ENCODE measurements around the gene CD300A.
"Not testable (repeated sequence)": the region's sequence is repeated elsewhere in the genome, so short reads cannot be mapped to it uniquely, and the experiment has no call there.

The CD300A gene

DNA sequence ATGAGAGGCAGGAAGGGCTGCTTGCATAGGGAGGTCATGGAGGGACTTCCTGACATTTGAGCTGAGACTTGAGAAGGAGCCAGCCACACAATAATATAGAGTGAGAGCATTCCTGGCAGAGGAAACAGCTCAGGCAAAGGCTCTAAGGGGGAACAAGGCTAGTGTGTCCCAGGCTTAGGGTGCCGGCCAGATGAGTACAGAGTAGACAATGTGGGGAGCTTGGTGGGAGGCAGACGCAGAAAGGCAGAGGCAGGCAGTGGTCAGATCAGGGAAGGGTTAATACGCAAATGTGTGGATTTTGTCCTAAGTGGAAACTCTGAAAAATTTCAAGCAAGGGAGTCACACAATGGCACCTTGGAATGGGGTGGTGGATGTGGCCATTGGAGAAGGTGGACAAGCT is 33.6 kb downstream of the CD300A start:
- H3K27ac ChIP-seq (ENCODE audit: low read depth, low read length), result no peak overlapping the region
- no peaks in the 10 kb centered on the region for H4K20me1 ChIP-seq (ENCODE audit: control insufficient read depth, insufficient read depth, low read depth, low read length)
- no peaks in the 10 kb centered on the region for H3K36me3 ChIP-seq (ENCODE audit: control insufficient read depth, low read length)
- no peaks in the 10 kb centered on the region for H3K9me3 ChIP-seq (ENCODE audit: control insufficient read depth, insufficient read depth, low read length)
- no peak overlapping the region for H3K4me2 ChIP-seq (ENCODE audit: low read length)
- H3K27me3 ChIP-seq (ENCODE audit: control insufficient read depth, low read length), result no peaks in the 10 kb centered on the region
- H3F3A ChIP-seq (ENCODE audit: control insufficient read depth, insufficient read depth), result no peaks in the 10 kb centered on the region
- H3K9me2 ChIP-seq (replicated peaks; ENCODE audit: control insufficient read depth, low read length), result no peaks in the 10 kb centered on the region
- TF ChIP-seq, protein P1, sequence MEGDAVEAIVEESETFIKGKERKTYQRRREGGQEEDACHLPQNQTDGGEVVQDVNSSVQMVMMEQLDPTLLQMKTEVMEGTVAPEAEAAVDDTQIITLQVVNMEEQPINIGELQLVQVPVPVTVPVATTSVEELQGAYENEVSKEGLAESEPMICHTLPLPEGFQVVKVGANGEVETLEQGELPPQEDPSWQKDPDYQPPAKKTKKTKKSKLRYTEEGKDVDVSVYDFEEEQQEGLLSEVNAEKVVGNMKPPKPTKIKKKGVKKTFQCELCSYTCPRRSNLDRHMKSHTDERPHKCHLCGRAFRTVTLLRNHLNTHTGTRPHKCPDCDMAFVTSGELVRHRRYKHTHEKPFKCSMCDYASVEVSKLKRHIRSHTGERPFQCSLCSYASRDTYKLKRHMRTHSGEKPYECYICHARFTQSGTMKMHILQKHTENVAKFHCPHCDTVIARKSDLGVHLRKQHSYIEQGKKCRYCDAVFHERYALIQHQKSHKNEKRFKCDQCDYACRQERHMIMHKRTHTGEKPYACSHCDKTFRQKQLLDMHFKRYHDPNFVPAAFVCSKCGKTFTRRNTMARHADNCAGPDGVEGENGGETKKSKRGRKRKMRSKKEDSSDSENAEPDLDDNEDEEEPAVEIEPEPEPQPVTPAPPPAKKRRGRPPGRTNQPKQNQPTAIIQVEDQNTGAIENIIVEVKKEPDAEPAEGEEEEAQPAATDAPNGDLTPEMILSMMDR (IDR thresholded peaks at IDR 0.05; ENCODE audit: low read depth, low read length, poor library complexity, severe bottlenecking), result no peak
- no peak for TF ChIP-seq EZH2phosphoT487 (IDR thresholded peaks at IDR 0.05; ENCODE audit: borderline replicate concordance, low read length)
- H3K79me2 ChIP-seq (ENCODE audit: control insufficient read depth, low read length), result no peaks in the 10 kb centered on the region
- H3K4me3 ChIP-seq (ENCODE audit: low read length), result no peak overlapping the region
- H3K4me1 ChIP-seq (ENCODE audit: control insufficient read depth, low read length), result no peaks in the 10 kb centered on the region

GRCh38 chr17:74502861-74503260 is 36.4 kb downstream of the CD300A start:
- Histone ChIP-seq H3F3A (ENCODE audit: control insufficient read depth, insufficient read depth) (no peaks in the 10 kb centered on the region), H3K79me2 (ENCODE audit: control insufficient read depth, low read length) (no peaks in the 10 kb centered on the region), H3K9me3 (ENCODE audit: control insufficient read depth, insufficient read depth, low read length) (no peaks in the 10 kb centered on the region), H3K4me2 (ENCODE audit: low read length) (no peak overlapping the region), H3K36me3 (ENCODE audit: control insufficient read depth, low read length) (no peaks in the 10 kb centered on the region), H3K4me1 (ENCODE audit: control insufficient read depth, low read length) (no peaks in the 10 kb centered on the region), H3K9me2 (replicated peaks; ENCODE audit: control insufficient read depth, low read length) (no peaks in the 10 kb centered on the region), H3K4me3 (ENCODE audit: low read length) (no peak overlapping the region), H3K27me3 (ENCODE audit: control insufficient read depth, low read length) (0 out of 2 replicates have a peak, but pooled peaks cover 6% of the 10 kb centered on the region), H3K27ac (ENCODE audit: low read depth, low read length) (no peak overlapping the region), H4K20me1 (ENCODE audit: control insufficient read depth, insufficient read depth, low read depth, low read length) (no peaks in the 10 kb centered on the region)
- TF ChIP-seq, protein P1 (IDR thresholded peaks at IDR 0.05; ENCODE audit: low read depth, low read length, poor library complexity, severe bottlenecking), result no peak
- no peak for TF ChIP-seq EZH2phosphoT487 (IDR thresholded peaks at IDR 0.05; ENCODE audit: borderline replicate concordance, low read length)

GRCh38 chr17:74503949-74504348 is 37.5 kb downstream of the CD300A start:
- not testable (repeated sequence) for H3K79me2 ChIP-seq (ENCODE audit: control insufficient read depth, low read length); H3K27ac ChIP-seq (ENCODE audit: low read depth, low read length); H3K4me1 ChIP-seq (ENCODE audit: control insufficient read depth, low read length); H3K36me3 ChIP-seq (ENCODE audit: control insufficient read depth, low read length); H3F3A ChIP-seq (ENCODE audit: control insufficient read depth, insufficient read depth); H4K20me1 ChIP-seq (ENCODE audit: control insufficient read depth, insufficient read depth, low read depth, low read length); H3K4me3 ChIP-seq (ENCODE audit: low read length); H3K9me3 ChIP-seq (ENCODE audit: control insufficient read depth, insufficient read depth, low read length); H3K27me3 ChIP-seq (ENCODE audit: control insufficient read depth, low read length); H3K9me2 ChIP-seq (replicated peaks; ENCODE audit: control insufficient read depth, low read length); H3K4me2 ChIP-seq (ENCODE audit: low read length)

DNA sequence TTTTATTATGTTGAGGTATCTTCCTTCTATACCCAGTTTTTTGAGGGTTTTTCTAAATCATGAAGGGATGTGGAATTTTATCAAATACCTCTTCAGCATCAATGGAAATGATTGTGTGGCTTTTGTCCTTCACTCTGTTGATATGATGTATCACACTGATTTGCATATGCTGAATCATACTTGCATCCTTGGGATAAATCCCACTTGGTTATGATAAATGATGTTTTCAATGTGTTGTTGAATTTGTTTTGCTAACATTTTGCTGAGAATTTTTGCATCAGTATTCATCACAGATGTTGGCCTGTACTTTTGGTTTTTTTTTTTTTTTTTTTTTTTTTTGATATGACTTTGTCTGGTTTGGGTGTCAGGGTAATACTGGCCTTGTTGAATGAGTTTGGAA is 41.7 kb downstream of the CD300A start:
- Histone ChIP-seq H3K36me3 (ENCODE audit: control insufficient read depth, low read length) (no peaks in the 10 kb centered on the region), H3K4me3 (ENCODE audit: low read length) (no peak overlapping the region), H3K27ac (ENCODE audit: low read depth, low read length) (no peak overlapping the region), H3K4me2 (ENCODE audit: low read length) (no peak overlapping the region), H3K4me1 (ENCODE audit: control insufficient read depth, low read length) (no peaks in the 10 kb centered on the region), H3K27me3 (ENCODE audit: control insufficient read depth, low read length) (peaks cover 9% of the 10 kb centered on the region; the same call in 1 of the 2 replicates), H3F3A (ENCODE audit: control insufficient read depth, insufficient read depth) (no peaks in the 10 kb centered on the region), H3K9me2 (replicated peaks; ENCODE audit: control insufficient read depth, low read length) (no peaks in the 10 kb centered on the region), H3K9me3 (ENCODE audit: control insufficient read depth, insufficient read depth, low read length) (no peaks in the 10 kb centered on the region), H4K20me1 (ENCODE audit: control insufficient read depth, insufficient read depth, low read depth, low read length) (no peaks in the 10 kb centered on the region), H3K79me2 (ENCODE audit: control insufficient read depth, low read length) (no peaks in the 10 kb centered on the region)
- TF ChIP-seq EZH2phosphoT487 (IDR thresholded peaks at IDR 0.05; ENCODE audit: borderline replicate concordance, low read length), result no peak
- TF ChIP-seq, protein P1 (IDR thresholded peaks at IDR 0.05; ENCODE audit: low read depth, low read length, poor library complexity, severe bottlenecking), result no peak

All from DOHH2 (cell line).